RWPE1 (cell line): ENCODE data around the gene FNDC3B.

Source experiments
- CTCF ChIA-PET: fragments of 350-600 bp; sonication (Branson Sonifier 250); formaldehyde crosslinking; extraction: SDS; loops from one replicate; lab custom pipeline; 2021; lab: Yijun Ruan, JAX
- POLR2A ChIA-PET: fragments of 400-600 bp; formaldehyde crosslinking; extraction: SDS; loops from one replicate; lab custom pipeline; 2020; ENCODE audit warnings: antibody characterized with exemption; ENCODE audit not compliant: low non-redundant PET; lab: Yijun Ruan, JAX
- DNase-seq: peaks from one replicate; pipeline ENCODE4 v3.0.0; 2012; ENCODE audit warnings: low spot score
- H3K27ac ChIP-seq: fragments of 450-650 bp; 2 replicates; pipeline ENCODE4 v1.5.1; 2017
- CTCF ChIP-seq: fragments of 450-650 bp; conservative IDR thresholded peaks from 2 replicates; pipeline ENCODE4 v1.5.1; 2017; ENCODE audit warnings: low read depth, mild to moderate bottlenecking

FNDC3B gene

GRCh38 chr3:172131746-172132145, 92.4 kb downstream of the FNDC3B start:
- no peak for TF ChIP-seq CTCF
- DNase-seq = no peak
- POLR2A ChIA-PET = no interaction called here
- CTCF ChIA-PET = no interaction called here
- no peak overlapping the region for H3K27ac ChIP-seq

- POLR2A ChIA-PET = no interaction called here
Measured at GRCh38 chr3:172132159-172132586, 92.8 kb downstream of the FNDC3B start.

DNA sequence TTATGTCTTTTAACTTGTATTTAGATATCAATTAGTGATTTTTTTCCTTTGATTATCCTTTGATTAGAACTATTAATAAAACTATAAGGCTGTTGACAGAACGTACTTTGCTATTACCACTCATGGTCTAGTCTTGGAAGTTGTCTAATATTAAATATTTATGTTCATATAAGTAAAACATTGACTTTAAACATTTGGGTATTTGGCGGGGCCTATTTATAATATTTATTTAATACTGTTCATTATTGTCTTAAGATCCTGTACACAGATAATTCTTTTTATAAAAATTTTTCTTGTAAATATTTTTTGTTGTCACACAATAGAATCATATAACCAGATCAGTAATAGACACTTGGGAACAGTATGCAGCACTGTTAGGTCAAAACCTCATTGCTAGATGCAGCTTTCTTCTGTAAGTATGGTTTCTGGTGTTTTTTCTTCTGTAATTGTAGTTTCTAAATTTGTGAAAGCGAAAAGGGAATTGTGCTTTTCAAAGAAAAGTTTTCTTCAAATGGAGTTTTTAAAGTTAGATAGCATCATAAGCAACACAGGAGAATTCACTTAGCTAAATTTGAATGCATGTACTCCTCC, 93.4 kb downstream of the FNDC3B start:
- POLR2A ChIA-PET = no interaction called here
- TF ChIP-seq CTCF = no peak
- DNase-seq = no peak
- CTCF ChIA-PET = no interaction called here
- no peak overlapping the region for H3K27ac ChIP-seq

More at GRCh38 chr3:172132159-172132586, 92.8 kb downstream of the FNDC3B start:
- H3K27ac ChIP-seq = no peak overlapping the region
- CTCF ChIA-PET = no interaction called here
- DNase-seq = no peak
- TF ChIP-seq CTCF = no peak

GRCh38 chr3:172133838-172134237, 94.5 kb downstream of the FNDC3B start:
- CTCF ChIA-PET = interaction anchor here (0.5 kb wide), 1 partner anchor 278 kb away, joined by 3 read pairs; no protein-coding TSS in a partner anchor

DNA sequence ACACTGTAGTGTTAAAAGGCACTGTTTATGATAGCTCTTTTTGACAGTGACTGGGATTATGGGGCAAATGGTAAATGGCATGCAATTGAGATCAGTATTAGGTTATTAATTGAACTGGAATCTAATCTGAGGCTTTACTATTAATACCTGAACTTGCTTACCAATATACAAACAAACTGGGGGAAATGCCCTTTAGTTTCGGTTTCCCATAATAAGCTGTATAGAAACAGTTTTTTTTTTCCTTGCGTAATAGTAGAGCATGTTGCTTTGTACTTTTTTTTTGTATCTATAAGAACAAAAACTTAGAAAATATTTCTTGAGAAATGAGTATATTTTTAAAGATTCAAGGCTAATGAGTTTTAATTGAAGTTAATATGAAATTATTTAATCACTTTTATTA, 95.0 kb downstream of the FNDC3B start:
- POLR2A ChIA-PET = no interaction called here
- H3K27ac ChIP-seq = no peak overlapping the region
- no peak for TF ChIP-seq CTCF
- DNase-seq = no peak
- CTCF ChIA-PET = no interaction called here

More at GRCh38 chr3:172133838-172134237, 94.5 kb downstream of the FNDC3B start:
- no peak for TF ChIP-seq CTCF
- DNase-seq = no peak
- H3K27ac ChIP-seq = peak overlapping the region; percentile 34; the same call in 1 of the 2 replicates
- POLR2A ChIA-PET = no interaction called here

- DNase-seq = no peak
- H3K27ac ChIP-seq = no peak overlapping the region
- POLR2A ChIA-PET = no interaction called here
- TF ChIP-seq CTCF = no peak
- CTCF ChIA-PET = interaction anchor here (0.8 kb wide), 1 partner anchor 121 kb away, joined by 4 read pairs; no protein-coding TSS in a partner anchor
Measured at GRCh38 chr3:172135185-172135584, 95.8 kb downstream of the FNDC3B start.
